NCI-H2107 treated with DMSO at 0.1 percent for 48 hours (cell line): ENCODE data around the gene ANAPC5.
A peak's percentile ranks its signal among the peaks of the same experiment; 100 is the strongest.
"Not testable (repeated sequence)": the region's sequence is repeated elsewhere in the genome, so short reads cannot be mapped to it uniquely, and the experiment has no call there.

ENCODE experiments used
- DNase-seq: peaks from one replicate; lab custom pipeline; 2025; ENCODE audit not compliant: unreplicated experiment; lab: John Stamatoyannopoulos, UW

ANAPC5 gene

DNA sequence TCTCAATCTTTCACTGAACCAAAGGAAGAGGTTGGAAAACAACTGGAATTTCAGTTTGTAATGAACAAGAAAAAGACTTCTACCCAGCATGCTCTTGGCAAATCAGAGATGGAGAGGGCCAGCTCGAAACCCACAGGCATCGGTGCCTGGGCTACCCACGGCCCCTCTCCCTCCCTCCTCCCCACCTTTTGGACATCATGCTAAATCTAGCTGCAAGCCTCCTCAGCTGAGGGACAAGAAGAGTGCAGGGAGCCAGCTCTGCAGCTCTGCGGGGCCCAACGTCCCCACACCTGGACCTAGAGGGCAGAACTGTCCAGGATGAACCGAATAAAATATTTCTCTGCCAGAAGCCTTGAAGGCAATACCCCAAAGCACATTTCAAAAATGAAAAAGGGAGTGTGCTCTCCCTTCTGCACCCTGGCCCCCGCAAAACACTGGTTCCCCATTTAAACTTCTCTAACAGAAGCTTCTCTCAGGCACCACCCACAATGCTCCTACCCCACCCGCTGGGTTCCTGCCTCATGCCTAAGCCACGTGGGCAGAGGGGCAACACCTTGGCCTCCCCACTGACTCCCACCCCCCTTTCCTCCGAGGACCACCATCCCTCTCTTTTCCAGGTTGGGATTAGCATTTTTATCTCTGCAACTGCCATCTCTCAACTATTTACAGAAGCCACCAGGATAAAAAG lies 63.9 kb downstream of the ANAPC5 start:
- no peak for DNase-seq

DNA sequence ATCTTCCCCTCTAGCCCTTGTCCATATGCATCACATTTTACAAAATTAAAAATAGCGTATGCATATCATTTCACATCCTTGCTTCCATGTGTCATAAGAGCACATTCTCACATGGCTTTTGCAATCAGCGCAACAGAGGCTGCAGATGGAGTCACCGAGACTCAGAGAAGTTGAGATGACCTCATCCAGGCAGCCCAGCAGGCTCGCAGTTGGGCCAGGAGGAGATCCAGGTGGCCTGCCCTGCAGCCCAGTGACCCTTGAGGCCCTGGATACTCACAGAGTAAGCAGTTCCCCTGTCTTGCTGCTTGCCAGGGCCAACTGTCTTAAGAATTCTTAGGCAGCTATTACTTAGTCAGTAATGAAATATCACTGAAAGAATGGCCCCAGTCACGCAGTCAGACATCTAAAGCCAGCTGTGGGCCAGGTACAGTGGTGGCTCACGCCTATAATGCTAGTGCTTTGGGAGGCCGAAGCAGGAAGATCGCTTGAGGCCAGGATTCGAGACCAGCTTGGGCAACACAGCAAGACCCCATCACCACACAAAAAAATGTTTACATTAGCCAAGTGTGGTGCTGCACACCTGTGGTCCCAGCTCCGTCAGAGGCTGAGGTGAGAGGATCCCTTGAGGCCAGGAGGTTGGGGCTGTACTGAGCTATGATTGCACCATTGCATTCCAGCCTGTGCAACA lies 64.8 kb downstream of the ANAPC5 start:
- DNase-seq = no peak

DNA sequence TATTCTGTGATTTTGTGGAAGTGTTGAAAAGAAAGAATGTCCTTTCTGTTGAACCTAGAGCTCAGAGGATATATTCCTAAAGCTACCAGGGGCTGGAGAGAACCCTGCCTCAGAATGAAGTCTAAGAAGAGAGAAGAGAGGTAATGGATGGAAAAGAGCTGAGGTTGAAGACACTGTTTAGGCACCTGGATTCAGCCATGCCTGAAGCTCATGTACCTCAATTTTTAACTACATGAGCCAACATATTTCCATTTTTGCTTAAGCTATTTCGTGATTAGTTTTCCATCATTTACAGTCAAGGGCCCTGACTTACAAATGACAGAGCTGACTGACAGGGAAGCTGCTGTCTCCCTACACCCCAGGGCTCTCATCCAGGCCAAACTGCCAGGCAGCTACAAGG lies 66.4 kb downstream of the ANAPC5 start:
- no peak for DNase-seq

DNA sequence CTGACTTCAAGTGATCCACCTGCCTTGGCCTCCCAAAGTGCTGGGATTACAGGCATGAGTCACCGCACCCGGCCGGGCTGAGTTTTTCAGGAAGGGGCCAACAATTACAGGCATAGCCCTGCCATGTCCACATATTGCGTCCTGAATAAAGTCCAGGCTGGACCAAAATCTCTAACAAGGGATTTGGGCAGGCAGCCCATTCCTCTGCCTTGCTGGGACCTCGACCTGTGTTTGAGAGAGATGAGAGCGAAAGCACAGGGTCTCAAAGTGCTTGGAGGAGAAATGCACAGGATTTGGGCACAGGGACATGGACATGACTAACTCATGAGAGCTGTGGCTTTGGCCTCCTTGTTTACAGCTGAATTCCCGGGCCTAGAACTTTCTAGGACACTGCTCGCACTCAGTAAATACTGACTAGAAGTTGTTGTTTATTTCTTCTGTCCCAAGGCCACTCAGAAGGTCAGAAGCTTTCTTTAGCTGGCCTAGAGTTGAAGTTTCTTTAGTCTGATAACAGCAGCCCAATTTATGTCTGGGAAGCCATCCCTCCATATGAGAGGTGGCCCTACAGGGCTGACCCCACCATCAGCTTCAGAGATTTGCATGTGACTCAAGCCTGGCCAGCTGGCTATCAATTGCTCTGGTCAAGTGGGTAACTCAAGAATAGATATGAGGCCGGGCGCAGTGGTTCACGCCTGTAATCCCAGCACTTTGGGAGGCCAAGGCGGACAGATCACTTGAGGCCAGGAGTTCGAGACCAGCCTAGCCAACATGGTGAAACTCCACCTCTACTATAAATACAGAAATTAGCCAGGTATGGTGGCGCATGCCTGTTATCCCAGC lies 67.4 kb downstream of the ANAPC5 start:
- no peak for DNase-seq

DNA sequence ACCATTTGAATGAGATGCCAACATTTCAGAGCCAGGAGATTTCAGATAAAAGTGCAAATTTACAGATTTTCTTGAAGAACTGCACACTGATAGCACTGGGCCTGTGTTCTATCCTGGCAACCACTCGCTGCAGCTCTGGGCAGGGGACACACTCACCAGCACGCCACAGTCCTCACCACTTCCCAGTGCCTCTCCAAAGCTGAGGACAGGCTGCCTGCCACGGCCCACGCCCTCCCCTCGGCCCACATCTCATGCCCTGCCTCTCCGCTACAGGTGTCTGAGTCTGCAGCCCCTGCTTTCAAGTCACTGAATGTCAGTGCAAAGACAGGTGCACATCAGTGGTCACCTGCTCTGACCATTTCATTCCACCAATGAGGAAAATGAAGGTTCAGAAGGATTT lies 68.4 kb downstream of the ANAPC5 start:
- no peak for DNase-seq

DNA sequence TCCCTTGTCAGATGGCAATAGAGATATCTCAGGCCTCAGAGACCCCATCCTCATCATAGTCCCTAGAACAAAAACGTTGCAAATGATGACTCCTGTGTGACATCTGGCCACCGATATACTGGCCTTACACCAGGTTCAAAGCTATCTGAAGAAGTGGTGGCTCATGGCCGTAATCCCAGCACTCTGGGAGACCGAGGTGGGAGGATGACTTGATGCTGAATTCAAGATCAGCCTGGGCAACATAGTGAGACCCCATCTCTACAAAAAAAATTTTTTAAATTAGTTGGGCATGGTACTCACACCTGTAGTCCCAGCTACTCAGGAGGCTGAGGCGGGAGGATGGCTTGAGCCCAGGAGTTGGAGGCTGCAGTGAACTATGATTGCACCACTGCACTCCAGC lies 68.8 kb downstream of the ANAPC5 start:
- DNase-seq = no peak

DNA sequence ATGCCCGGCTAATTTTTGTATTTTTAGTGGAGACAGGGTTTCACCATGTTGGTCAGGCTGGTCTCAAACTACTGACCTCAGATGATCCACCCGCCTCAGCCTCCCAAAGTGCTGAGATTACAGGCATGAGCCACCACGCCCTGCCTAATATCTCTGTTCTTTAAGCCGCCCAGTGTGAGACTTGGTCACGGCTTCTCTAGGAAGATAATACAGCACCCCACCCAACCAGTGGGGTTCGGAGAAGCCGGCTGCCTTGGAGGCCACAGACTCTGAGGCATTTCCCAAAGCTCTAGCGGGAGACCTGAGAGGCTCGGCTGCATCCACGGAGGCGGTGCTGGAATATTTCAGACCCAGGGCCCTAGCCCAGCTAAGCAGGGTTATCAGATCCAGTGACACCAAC lies 69.3 kb downstream of the ANAPC5 start:
- not testable (repeated sequence) for DNase-seq

DNA sequence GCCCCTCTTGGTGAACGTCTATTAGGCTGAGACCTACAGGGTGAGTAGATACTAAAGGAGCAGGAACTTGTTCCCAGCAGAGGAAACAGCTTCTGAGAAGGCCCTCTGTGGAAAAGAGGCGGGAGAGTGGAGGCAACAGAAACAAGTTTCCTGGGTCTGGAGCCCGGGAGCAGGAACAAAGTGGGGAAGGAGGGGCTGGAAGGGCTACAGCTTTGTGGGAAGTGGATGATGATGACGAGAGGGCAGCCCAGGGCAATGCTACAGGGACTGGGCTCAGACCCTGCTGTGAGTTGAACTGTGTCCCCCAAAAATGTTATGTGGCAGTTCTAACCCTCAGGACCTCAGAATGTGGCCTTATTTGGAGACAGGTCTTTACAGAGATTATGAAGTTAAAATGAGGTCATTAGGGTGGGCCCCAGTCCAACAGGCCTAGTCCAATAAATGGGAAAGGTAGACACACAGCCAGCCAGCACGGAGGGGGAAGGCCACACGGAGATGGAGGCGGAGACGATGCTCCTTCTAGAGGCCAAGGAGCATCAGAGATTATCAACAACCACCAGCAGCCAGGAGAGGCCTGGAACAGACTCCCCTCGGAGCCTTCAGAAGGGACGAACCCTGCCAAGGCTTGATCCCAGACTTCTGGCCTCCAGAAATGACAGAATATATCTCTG lies 70.0 kb downstream of the ANAPC5 start:
- DNase-seq = no peak

DNA sequence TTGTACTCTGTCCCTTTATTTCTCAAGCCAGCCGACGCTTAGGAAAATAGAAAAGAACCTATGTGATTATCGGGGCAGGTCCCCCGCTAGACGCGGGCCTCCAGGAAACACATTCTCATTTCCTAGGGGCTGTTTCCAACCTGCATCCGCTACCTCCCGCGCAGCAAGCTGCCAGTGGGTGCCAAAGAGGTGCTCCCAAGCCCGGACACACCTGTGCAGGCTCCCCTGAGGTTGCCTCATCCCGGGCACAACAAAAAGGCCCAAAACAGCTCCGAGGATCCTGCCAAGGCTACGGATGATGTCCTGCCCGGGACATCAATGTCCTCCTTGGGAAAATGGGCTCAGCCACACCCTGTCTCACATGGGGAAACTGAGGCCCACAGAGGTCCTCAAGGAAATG lies 71.1 kb downstream of the ANAPC5 start:
- not testable (repeated sequence) for DNase-seq

DNA sequence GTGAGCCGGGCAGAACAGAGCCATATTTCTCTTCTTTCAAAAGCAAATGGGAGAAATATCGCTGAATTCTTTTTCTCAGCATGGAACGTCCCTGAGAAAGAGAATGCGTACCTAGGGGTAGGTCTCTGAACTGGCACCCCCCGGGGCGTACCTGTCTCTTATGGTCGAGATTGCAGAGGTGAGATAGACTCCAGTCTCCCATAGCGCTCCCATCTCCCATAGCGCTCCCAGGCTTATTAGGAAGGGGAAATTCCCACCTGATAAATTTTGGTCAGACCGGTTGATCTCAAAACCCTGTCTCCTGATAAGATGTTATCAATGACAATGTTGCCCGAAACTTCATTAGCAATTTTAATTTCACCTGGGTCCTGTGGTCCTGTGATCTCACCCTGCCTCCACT lies 71.7 kb downstream of the ANAPC5 start:
- DNase-seq = not testable (repeated sequence)

DNA sequence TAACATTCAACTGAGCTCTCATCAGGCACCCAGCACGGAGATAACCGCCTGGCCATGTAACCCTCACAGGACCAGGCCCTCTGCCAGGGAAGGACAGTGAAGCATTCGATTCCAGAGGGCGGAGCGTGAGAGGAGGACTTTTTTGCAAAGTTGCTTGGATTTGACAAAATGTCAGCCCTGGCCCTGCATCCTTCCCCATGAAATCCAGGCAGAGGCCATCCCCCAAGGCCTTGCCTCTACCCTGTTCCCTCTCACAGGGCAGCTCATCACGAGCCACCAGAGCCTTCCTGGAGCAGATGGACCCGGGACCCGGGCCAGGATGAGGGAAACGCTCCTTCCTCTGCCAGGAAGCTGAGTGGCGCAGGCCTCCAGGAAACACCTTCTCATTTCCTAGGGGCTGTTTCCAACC lies 72.7 kb downstream of the ANAPC5 start:
- DNase-seq = no peak

DNA sequence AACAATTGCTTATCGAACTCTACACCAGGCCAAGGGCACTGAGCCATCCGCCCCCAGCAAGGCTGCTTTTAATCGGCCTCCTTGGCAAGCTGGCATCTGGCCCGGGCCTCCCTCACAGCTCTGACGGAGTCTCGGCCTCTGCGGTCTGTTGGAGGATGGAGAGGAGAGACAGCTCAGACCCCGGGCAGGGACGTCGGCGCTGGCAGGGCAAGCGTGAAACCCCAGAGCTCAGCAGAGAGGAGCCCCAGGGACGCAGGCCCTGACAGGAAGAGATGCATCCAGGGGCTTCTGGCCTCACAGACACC lies 73.2 kb downstream of the ANAPC5 start:
- no peak for DNase-seq

DNA sequence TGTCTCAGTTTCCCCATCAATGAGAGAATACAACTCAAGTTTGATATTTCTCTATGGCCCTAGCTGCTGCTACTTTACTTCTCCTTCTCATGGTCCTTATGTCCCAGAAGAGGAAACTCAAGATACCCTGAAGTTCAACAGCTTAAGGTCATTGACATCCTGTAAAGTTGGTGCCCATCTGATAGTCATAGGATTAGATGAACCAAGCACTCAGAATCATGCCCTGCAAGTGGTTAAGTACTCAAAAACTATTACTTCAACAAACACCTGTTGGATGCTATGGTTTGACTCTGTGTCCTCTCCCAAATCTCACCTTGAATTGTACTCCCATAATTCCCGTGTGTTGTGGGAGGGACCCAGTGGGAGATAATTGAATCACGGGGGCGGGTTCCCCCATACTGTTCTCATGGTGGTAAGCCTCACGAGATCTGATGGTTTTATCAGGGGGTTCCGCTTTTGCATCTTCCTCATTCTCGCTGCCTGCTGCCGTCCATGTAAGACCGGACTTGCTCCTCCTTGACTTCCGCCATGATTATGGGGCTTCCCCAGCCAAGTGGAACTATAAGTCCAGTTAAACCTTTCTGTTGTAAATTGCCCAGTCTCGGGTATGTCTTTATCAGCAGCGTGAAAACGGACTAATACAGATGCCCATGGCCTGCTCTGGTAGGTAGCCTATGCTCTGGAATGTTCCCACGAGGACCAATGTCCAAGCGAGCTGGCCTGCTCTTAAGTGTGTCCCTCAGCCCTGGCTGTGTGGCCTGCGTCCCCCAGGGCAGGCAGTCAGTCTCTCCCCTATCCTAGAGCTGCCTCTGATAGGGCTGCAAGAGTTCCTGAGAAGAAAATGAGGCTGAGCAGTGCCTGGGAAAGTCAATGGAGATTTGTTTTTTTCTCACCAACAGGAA lies 73.8 kb downstream of the ANAPC5 start:
- no peak for DNase-seq

DNA sequence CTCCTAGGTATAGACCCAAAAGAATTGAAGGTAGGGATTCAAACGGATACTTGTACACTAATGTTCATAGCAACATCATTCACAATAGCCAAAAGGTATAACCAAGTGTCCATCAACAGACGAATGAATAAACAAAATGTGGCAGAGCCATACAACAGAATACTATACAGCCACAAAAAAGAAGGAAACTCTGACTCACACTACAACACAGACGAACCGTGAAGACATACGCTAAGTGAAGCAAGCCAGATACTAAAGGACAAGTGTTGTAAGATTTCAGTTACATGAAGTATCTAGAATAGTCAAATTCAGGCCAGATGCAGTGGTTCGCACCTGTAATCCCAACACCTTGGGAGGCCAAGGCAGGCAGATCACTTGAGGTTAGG lies 74.8 kb downstream of the ANAPC5 start:
- DNase-seq = no peak

DNA sequence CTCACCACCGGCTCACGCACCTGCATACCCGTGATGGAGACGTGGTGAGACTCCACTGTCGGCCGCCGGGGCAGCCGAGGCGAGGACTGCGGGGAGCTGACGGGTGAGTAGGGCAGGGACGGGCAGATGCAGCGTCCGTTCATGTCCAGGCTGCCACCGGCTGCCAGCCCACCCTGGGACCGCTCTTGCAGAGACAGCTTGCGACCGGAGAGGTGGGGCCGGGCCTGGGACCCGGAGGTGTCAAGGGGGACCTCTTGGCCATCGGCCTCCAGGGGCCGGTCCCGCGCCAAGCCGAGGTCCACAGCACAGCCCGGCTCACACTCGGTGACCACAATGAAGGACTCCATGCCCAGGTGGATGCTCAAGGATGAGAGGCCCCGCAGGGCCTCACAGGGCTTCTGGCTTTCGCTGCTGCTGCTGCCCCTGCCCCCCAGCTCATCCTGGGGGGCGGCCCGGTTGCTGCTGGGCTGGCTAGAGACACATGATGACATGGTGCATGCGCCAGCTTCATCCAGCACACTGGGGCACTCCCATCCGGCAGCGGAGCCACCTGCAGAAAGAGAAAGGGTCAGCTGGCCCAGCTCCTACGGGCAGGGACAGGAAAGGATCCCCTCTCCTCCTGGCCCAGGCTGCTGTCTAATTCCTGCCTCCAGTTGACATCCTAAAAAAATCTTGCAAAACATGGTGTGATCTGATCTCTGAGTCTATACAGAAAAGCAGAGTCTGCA lies 78.0 kb downstream of the ANAPC5 start:
- DNase-seq = no peak

DNA sequence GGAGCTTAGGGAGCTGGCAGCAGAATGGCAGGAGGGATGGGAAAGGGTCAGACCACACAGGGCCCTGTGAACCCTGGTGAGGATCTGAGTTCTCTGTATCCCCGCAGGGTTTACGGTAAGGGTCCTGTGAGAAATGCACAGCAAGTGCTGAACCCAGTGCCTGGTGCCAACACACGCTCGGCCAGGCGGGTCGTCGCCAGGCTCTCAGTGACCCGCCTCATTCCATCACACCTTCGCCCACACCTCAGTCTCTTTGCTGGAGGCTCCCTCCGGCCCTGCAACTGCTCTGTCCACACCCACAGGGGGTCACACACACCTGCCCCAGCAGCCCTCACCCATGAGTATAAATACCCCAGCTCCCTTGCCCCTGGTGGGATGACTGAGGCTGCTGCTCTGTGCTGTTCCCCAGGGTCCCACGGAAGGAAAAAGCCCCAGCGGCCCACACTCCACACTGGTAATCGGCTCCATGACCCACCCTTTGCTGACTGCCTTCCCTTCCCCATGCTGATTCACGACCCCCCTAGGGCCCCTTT lies 78.8 kb downstream of the ANAPC5 start:
- DNase-seq = no peak

DNA sequence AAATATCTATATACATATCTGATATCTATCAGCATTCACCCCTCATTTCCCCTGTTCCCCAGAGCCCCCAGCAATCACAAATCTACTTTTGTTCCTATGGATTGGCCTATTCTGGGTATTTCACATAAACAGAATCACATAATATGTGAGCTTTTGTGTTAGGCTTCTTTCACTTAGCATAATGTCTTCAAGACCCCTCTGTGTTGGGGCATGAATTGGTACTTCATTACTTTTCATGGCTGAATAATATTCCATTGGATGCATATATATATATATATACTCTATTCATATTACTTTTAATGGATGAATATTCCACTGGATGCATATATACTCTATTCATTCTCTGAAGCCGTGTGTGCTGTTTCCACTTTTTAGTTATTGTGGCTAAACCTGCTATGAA lies 84.4 kb downstream of the ANAPC5 start:
- DNase-seq = no peak

DNA sequence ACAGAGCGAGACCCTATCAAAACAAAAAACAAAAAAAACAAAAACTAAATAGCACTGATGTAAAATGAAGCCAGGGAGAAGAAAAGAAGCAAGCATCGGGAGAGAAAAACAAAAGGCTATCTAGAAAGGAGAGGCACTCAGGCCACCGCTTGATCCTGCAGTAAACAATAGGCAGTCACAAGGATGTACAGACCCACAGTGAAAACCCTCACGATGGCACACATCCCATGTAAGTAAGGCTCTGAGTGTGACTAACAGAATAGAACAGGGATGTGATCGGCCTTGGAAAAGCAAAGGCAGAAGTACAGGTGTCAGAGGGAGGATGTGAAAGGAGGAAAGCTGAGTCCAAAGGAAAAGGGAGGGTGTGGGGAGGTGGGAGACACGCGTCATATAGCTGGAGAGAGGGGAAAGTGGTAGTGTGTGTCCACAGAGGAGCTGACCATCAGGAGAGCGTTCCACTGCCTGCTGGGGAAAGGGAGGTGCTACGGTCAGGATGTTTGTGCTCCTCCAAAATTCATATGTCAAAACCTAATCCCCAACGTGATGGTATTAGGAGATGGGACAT lies 87.2 kb downstream of the ANAPC5 start:
- peak; percentile 1 for DNase-seq

DNA sequence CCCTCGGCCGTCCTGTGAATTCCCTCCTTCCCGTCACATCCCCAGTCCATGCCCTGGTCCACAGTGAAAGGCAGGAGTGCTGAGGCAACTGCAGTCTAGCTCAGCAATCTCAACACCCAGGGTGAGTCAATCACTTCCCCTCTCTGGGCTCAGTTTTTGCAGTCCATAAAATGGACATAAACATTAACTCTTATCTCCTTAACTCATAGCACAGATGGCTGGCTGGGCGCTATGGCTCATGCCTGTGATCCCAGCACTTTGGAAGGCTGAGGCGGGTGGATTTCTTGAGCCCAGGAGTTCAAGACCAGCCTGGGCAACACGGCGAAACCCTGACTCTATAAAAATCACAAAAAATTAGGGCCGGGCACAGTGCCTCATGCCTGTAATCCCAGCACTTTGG lies 88.1 kb downstream of the ANAPC5 start:
- DNase-seq = no peak
